ENCODE measurements around the gene MORC3.
"Not testable (repeated sequence)": the region's sequence is repeated elsewhere in the genome, so short reads cannot be mapped to it uniquely, and the experiment has no call there.

MORC3 gene

GRCh38 chr21:36325373-36326010, 5.5 kb downstream of the MORC3 start:
- DNase-seq (ENCODE audit: low spot score), result no peak

DNA sequence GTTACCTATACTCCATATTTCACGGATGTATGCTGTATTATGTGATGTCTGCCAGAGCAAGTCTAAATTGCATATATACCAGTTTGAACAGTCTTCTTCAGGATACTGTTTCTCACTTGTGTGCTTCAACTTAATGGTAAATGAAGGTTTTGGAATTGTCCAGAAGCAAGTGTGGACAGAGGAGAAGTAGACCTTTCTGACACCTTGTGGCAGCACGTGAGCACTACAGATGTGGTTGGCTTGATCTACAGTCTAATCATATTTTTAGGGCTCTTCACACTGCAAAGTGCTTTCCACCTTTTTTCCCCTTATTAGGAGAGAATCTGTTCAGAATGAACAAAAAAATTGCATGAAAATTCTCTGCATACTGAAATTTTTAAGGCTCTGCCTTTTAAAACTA, 10.9 kb downstream of the MORC3 start:
- peak; percentile 44 for DNase-seq (ENCODE audit: low spot score)

GRCh38 chr21:36337099-36337509, 17.1 kb downstream of the MORC3 start:
- DNase-seq (ENCODE audit: low spot score), result no peak

- no peak for DNase-seq (ENCODE audit: low spot score)
Measured at GRCh38 chr21:36338975-36339374, 19.0 kb downstream of the MORC3 start.

DNA sequence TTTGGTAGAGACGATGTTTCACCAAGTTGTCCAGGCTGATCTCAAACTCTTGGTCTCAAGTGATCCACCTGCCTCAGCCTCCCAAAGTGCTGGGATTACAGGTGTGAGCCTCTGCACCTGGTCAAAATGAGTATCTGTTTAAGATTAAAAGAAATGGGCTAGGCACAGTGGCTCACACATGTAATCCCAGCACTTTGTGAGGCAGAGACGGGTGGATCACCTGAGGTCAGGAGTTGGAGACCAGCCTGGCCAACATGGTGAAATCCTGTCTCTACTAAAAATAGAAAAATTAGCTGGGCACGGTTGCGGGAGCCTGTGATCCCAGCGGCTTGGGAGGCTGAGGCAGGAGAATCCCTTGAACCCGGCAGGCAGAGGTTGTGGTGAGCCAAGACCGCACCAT, 22.6 kb downstream of the MORC3 start:
- DNase-seq (ENCODE audit: low spot score), result not testable (repeated sequence)

DNA sequence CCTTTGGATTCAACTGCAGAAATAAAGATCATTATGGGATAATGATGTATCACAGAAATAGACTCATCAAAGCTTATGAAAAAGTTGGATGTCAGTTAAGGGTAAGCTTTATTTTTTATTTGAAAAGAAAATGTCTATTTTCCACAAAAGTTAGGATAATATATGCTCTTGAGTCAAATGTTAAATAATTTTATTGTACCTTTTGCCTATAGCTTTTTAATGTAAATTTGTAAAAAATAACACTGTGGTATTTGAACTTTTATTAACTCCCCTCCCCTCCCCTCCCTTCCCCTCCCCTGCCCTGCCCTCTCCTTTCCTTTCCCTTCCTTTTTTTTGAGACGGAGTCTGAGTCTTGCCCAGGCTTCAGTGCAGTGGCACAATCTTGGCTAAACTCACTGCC, 24.9 kb downstream of the MORC3 start:
- DNase-seq (ENCODE audit: low spot score), result no peak

- DNase-seq (ENCODE audit: low spot score), result no peak
Measured at GRCh38 chr21:36347278-36347961, 27.4 kb downstream of the MORC3 start.

DNA sequence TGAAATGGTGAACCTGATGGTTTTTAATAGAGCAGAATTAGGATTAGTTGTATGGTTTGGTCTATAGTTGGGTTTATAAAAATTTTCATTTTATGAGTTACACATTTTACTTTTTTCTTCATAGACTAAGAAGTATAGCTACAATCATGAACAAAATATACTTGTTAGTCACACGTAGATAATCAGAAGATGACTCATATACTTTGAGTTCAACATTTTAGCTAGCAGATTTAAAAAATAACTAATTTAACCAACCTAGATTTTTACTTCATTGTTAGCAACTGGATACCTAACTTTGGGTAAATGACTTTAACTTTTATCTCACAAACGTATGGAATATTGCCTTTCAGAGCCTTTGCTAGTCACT, 27.9 kb downstream of the MORC3 start:
- DNase-seq (ENCODE audit: low spot score), result no peak

GRCh38 chr21:36349315-36349714, 29.3 kb downstream of the MORC3 start:
- no peak for DNase-seq (ENCODE audit: low spot score)

GRCh38 chr21:36350282-36350910, 30.4 kb downstream of the MORC3 start:
- no peak for DNase-seq (ENCODE audit: low spot score)

GRCh38 chr21:36354918-36355680, 35.1 kb downstream of the MORC3 start:
- no peak for DNase-seq (ENCODE audit: low spot score)

DNA sequence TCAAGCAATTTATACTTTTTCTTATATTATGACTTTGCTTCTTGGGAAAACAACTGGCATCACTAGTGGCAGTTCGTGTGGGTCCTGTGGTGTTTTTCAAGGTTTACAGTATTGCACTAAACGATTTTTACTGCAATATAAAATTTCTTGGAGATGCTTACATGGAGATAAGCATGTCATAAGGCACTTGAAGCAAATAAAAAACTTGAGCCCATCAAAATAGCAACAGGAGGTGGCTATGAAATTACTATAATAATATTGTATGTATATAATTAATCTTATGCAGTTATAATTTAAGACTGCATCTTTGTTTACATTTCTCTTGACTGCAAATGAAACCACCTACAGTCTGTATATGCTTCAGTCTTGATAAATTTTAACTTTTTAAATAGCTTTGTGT, 35.9 kb downstream of the MORC3 start:
- no peak for DNase-seq (ENCODE audit: low spot score)

DNA sequence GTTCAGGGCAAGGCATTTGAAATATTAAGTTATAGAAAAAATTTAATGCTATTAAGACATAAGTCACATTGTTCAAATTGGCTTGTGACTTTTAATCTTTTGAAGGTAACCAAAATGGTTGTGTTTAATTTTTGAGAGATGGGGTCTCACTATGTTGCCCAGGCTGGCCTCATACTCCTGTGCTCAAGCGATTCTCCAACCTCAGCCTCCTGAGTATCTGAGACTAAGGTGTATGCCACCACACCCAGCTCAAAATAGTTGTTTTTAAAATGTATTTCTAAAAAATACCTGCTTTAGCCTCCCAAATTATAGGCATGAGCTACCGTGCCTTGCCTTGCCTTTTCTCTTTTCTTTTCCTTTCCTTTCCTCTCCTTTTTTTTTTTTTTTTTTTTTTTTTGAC, 39.2 kb downstream of the MORC3 start:
- no peak for DNase-seq (ENCODE audit: low spot score)

GRCh38 chr21:36369064-36369685, 49.2 kb downstream of the MORC3 start:
- no peak for DNase-seq (ENCODE audit: low spot score)

DNA sequence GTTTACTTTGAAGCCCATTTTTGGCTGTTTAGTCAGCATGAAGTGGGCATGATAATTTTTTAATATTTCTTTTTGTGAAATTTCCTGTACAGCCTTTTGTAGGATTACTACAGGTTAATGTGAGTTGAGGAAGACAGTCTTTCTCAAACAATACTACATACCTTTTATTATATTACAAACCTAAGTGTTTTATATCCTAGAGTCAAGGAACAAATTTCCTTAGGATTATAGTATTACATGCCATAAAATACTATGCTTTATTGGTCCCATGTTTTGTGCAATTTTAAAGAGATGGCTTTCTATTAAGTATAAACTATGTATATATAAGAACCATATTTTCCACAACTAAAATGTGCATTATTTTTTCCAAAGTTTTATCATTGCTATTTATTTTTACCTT, 56.0 kb downstream of the MORC3 start:
- no peak for DNase-seq (ENCODE audit: low spot score)

GRCh38 chr21:36377391-36377842, 57.4 kb downstream of the MORC3 start:
- no peak for DNase-seq (ENCODE audit: low spot score)

DNA sequence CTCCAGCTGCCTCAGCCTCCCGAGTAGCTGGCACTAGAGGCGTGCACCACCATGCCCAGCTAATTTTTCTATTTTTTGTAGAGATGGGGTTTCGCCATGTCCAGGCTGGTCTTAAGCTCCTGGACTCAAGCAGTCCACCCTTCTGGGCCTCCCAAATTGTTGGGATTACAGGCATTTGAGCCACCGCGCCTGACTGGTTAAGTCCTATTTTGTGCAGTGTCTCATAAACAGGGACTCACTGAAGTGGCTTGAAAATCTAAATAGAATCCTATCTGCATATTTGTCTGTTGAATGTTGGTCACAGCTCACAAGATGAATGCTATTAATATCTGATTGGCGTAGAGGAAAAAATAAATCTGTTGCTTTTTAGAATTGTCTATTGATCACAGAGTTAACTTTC, 59.3 kb downstream of the MORC3 start:
- no peak for DNase-seq (ENCODE audit: low spot score)

GRCh38 chr21:36381841-36382589, 62.0 kb downstream of the MORC3 start:
- no peak for DNase-seq (ENCODE audit: low spot score)

DNA sequence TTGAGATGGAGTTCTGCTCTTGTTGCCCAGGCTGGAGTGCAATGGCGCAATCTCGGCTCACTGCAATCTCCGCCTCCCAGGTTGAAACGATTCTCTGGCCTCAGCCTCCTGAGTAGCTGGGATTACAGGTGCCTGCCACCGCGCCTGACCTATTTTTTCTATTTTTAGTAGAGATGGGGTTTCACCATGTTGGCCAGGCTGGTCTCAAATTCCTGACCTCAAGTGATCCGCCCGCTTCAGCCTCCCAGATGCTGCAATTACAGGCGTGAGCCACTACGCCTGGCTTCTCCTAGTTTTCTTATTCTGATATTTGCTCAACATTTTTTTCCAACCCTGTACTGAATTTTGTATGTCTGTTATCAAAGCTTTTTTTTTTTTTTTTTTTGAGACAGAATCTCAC, 62.7 kb downstream of the MORC3 start:
- not testable (repeated sequence) for DNase-seq (ENCODE audit: low spot score)

DNA sequence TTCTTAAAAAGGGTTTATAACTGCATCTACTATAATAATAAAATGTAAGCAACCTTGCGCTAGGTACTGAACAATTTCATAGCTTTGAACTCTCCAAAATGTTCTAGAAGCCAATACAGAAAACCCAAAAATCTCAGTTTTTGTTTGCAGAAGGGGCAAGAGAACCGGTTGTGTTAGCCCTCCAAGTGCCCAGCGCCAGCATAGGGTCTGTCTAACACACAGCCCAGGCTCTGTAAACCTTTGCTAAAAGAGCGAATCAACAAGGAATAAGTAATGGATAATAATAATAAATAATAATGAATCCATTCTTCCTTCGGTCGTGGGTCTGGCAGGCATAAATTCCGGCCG, 64.9 kb downstream of the MORC3 start:
- no peak for DNase-seq (ENCODE audit: low spot score)

DNA sequence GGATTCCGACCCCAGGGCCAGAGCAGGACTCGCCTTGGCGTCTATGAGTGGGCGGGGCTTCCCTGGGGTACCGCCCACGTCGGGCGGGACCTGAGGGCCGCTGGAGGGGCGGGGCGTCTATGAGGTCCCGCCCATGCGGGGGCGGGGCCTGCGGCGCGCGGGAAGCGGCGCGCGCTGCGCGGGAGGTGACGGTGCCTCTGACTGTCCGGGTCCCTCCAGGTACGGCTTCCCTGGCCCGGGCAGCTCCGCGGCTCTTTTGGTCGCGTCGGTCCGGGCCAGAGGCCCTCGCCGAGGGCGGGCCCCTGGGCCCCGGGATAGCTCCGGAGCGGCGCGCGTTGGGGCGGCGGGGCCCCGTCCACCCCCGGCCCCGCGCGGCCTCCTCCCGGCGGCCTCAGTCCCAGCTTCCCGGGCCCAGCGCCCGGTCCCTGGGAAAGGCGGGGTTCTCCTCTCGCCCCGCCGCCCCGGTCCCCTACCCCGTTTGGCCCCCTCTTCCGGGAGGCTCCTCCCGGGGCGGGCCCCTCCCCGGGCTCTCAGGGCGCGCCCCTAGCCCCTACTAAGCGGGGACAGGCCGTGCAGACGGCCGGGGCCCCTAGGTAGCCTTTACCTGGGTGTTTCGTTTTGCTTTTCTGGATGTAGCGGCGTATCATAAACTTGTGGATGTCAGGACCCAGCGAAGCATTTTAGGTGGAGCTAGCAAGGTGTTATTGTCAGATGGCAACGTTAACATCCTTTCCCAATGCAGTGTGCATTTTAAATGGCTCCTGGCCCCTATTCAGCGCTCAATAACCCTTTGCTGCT, 65.4 kb downstream of the MORC3 start, which contains the start of gene CHAF1B:
TSS of gene CHAF1B (plus strand) at position 160 of the 798 bp plus-strand sequence. CDS start 745 bp downstream, outside the sequence.
- peak; percentile 63 for DNase-seq (ENCODE audit: low spot score)

Data from kidney capillary endothelial cell (primary cell).